A673 (cell line): ENCODE measurements around the gene FKBP11.

Experiments used
- EZH2 ChIP-seq: fragments of 200-600 bp; sonication (generic); IDR thresholded peaks from 2 replicates; pipeline ENCODE4 v1.6.1; 2017; ENCODE audit warnings: borderline replicate concordance, low read depth, mild to moderate bottlenecking, mixed read lengths, antibody characterized with exemption, low read length; ENCODE audit not compliant: poor library complexity, severe bottlenecking
- TF ChIP-seq, protein P1 (sequence below): fragments of 300-800, 200-600 bp; sonication (generic); conservative IDR thresholded peaks from 2 replicates; pipeline ENCODE4 v1.5.1; 2017; ENCODE audit warnings: low read depth, mild to moderate bottlenecking, antibody characterized with exemption, low read length, moderate library complexity, mixed read lengths

DNA sequence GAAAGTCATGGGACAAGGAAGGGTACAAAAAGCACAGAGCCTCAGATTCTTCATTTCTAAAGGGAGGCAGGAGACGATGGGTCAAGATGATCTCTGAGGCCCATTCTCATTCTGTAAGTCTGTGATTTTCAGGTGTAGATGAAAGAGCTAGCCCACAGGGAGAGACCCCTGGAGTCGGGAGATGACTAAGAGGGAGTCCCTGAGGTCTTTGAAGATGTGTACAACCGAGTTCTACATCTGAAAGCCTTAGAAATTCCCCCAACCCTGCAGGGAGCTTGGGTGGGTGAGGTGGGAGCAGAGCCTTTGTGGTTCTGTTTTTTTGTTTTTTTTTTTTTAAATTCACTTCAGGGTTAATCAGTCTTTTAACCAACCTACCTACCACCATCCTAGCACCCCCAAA lies 43.2 kb upstream of the FKBP11 start:
- TF ChIP-seq, protein P1, sequence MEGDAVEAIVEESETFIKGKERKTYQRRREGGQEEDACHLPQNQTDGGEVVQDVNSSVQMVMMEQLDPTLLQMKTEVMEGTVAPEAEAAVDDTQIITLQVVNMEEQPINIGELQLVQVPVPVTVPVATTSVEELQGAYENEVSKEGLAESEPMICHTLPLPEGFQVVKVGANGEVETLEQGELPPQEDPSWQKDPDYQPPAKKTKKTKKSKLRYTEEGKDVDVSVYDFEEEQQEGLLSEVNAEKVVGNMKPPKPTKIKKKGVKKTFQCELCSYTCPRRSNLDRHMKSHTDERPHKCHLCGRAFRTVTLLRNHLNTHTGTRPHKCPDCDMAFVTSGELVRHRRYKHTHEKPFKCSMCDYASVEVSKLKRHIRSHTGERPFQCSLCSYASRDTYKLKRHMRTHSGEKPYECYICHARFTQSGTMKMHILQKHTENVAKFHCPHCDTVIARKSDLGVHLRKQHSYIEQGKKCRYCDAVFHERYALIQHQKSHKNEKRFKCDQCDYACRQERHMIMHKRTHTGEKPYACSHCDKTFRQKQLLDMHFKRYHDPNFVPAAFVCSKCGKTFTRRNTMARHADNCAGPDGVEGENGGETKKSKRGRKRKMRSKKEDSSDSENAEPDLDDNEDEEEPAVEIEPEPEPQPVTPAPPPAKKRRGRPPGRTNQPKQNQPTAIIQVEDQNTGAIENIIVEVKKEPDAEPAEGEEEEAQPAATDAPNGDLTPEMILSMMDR, result no peak
- no peak for TF ChIP-seq EZH2
